Body of pancreas (tissue), 4 donors: Measurements from ENCODE around the gene ZNF433. TPM values are rescaled to one million over a fixed set of nuclear protein-coding genes. Genes with fewer than 3 reads are reported as not detected.
A peak's percentile ranks its signal among the peaks of the same experiment; 100 is the strongest.
"Not testable (repeated sequence)": the region's sequence is repeated elsewhere in the genome, so short reads cannot be mapped to it uniquely, and the experiment has no call there.

ENCODE experiments used
- ATAC-seq: fragments of 150-250 bp; one replicate; pipeline ENCODE4 v1.9.1; 2016
- DNase-seq, 4 donors: peaks; one replicate each; pipeline ENCODE4 v3.0.0-alpha.2; 2019
- H3K27ac ChIP-seq, 4 donors: fragments of 200-600 bp; sonication (generic); 1 replicate in 3 of 4; 2 replicates in 1 of 4; pipeline versions ENCODE4 v1.5.1 to v1.6.1; 2016 to 2019; ENCODE audit warnings: mild to moderate bottlenecking in 1 of 4, mixed read lengths in 1 of 4, moderate library complexity in 1 of 4
- H3K27me3 ChIP-seq, 2 donors: fragments of 200-600 bp; sonication (generic); one replicate each; pipeline ENCODE4 v1.6.0; 2016; ENCODE audit warnings: mild to moderate bottlenecking in 1 of 2
- H3K36me3 ChIP-seq, 2 donors: fragments of 200-600 bp; sonication (generic); replicated peaks in 1 of 2; 2 replicates each; pipeline ENCODE4 v1.5.1; 2016; ENCODE audit warnings: low read depth in 2 of 2; ENCODE audit not compliant: insufficient read depth in 1 of 2
- H3K4me1 ChIP-seq: fragments of 200-600 bp; sonication (generic); one replicate; pipeline ENCODE4 v1.6.0; 2016
- H3K4me3 ChIP-seq, 2 donors: fragments of 200-600 bp; sonication (generic); 1 replicate in 1 of 2; 2 replicates in 1 of 2; pipeline ENCODE4 v1.5.1; 2016 to 2019
- H3K9me3 ChIP-seq, 3 donors: fragments of 200-600 bp; sonication (generic); 1 replicate in 2 of 3; 2 replicates in 1 of 3; pipeline ENCODE4 v1.5.1; 2016
- POLR2A ChIP-seq, 3 donors: fragments of 450-650 bp; IDR thresholded peaks; one replicate each; pipeline ENCODE4 v1.6.1; 2016; ENCODE audit warnings: antibody characterized with exemption in 3 of 3, mild to moderate bottlenecking in 2 of 3
- WGBS, 2 donors: methylation state at CpG; one replicate each; pipeline ENCODE4 v1.1.5; 2017; 5-methylcytosine and 5-hydroxymethylcytosine counted together
- intact Hi-C: fragments of 100-400 bp; cut with DNase I; formaldehyde crosslinking; loops from one replicate; pipeline ENCODE4 v1.15.1; 2023
- total RNA-seq, 2 donors: library from RNA; depleted of rRNA; stranded (reverse); fragments of >200 nt; gene quantifications; one replicate each; pipeline ENCODE4 v1.1.0, GENCODE V29; 2016
- TF ChIP-seq, protein P1 (sequence below), 7 experiments: fragments of 450-650 bp in 4 of 7; fragments of 200-600 bp in 3 of 7; sonication (generic) in 3 of 7; IDR thresholded peaks; one replicate each; pipeline ENCODE4 v1.5.1; 2016 to 2019; ENCODE audit warnings: antibody characterized with exemption in 7 of 7

ZNF433 gene
- 1 to 10 TPM; 9.1 to 9.2 TPM for total RNA-seq

DNA sequence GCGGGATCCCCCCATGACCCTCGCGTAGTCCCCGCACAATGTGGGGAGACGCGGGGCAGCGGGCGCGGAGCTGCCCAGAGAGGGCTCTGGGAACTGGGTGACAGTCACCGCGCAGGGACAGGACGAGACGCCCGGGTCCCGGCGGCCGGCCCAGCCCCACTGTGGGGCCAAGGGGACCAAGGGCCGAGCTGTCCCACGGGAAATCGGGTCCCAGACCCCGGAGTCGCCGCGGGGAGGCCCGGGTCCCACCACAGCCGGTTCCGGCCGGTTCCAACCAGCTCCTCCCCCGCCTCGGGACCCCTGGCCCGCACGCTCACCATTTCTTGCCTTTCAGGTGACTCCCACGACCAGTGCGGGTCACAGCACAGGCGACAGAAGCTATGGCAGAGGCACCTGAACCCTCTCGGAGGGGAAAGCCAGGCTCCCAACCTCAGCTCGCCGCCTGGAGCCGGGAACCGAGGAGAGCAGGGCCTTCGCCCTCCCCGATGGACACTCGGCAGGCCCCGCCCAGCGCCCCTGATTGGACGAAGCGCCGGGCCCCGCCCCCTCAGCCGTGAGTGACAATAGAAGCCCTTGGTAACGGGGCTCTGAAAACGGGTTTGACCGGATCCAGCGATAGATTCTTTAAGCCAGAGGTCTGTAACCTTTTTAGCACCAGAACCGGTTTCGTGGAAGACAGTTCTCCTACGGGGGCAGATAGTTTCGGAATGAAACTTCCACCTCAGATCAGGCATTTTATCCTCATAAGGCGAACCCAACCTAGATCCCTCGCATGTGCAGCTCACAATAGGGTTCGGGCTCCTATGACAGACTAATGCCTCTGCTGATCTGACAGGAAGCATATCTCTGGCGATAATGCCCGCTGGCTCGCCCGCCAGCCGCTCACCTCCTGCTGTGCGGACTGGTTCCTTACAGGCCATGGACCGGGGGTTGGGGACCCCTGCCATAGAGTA lies at the start of gene ZNF433:
ZNF433 (minus strand) TSS at position 460 of the 953 bp plus-strand sequence; CDS start at position 320, 140 bp downstream.
- H3K27ac ChIP-seq = peak within 1 kb of the TSS; percentile 88 to 95 (median 91)
- no peaks in the 10 kb centered on the region for H3K9me3 ChIP-seq
- ATAC-seq (peak; percentile 99), DNase-seq (peak; percentile 99 to 100 (median 99))
- H3K4me1 ChIP-seq = peaks cover 28% of the 10 kb centered on the region
- H3K36me3 ChIP-seq = no peaks in the 10 kb centered on the region
- H3K27me3 ChIP-seq = no peaks in the 10 kb centered on the region
- intact Hi-C loops = no loop called here
- TF ChIP-seq POLR2A (IDR thresholded peaks at IDR 0.05) = peak; percentile 67 to 92 (median 90)
- TF ChIP-seq, protein P1, sequence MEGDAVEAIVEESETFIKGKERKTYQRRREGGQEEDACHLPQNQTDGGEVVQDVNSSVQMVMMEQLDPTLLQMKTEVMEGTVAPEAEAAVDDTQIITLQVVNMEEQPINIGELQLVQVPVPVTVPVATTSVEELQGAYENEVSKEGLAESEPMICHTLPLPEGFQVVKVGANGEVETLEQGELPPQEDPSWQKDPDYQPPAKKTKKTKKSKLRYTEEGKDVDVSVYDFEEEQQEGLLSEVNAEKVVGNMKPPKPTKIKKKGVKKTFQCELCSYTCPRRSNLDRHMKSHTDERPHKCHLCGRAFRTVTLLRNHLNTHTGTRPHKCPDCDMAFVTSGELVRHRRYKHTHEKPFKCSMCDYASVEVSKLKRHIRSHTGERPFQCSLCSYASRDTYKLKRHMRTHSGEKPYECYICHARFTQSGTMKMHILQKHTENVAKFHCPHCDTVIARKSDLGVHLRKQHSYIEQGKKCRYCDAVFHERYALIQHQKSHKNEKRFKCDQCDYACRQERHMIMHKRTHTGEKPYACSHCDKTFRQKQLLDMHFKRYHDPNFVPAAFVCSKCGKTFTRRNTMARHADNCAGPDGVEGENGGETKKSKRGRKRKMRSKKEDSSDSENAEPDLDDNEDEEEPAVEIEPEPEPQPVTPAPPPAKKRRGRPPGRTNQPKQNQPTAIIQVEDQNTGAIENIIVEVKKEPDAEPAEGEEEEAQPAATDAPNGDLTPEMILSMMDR (IDR thresholded peaks at IDR 0.05) = peak in 1 of 7 experiments; percentile 23
- peak within 1 kb of the TSS; percentile 76 to 78 for H3K4me3 ChIP-seq
- WGBS, 2 donors = 0 to 1% methylated on average over 31 to 68 of the region's 68 CpGs

DNA sequence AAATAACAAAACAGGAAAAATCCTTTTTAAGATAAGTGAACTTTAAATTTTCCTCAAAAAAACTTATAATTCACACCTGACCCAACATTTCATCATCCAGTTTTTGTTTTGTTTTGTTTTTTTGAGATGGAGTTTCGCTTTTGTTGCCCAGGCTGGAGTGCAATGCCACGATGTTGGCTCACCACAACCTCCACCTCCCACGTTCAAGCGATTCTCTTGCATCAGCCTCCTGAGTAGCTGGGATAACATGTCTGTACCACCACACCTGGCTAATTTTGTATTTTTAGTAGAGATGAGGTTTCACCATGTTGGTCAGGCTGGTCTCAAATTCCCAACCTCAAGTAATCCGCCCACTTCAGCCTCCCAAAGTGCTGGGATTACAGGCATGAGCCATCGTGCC lies 47.9 kb upstream of the ZNF433 start:
- H3K4me3 ChIP-seq, DNase-seq, H3K27me3 ChIP-seq, H3K27ac ChIP-seq, H3K4me1 ChIP-seq, ATAC-seq, intact Hi-C loops, H3K36me3 ChIP-seq: not testable (repeated sequence)
- 95 to 98% methylated on average over 6 of the region's 6 CpGs for WGBS, 2 donors
- peaks cover 0 to 25% (median 0%) of the 10 kb centered on the region in 3 donors for H3K9me3 ChIP-seq

DNA sequence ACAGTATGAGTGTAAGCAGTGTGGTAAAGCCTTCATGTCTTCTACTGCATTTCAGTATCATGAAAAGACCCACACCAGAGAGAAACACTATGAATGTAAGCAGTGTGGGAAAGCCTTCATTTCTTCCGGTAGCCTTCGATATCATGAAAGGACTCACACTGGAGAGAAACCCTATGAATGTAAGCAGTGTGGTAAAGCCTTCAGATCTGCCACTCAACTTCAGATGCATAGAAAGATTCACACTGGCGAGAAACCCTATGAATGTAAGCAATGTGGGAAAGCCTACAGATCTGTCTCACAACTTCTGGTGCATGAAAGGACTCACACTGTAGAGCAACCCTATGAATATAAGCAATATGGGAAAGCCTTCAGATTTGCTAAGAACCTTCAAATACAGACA lies 41.9 kb upstream of the ZNF433 start:
- ATAC-seq = no peak
- 87 to 95% methylated on average over 3 of the region's 3 CpGs for WGBS, 2 donors
- no peak for DNase-seq
- Histone ChIP-seq H3K4me1 (no peaks in the 10 kb centered on the region), H3K27me3 (no peaks in the 10 kb centered on the region), H3K27ac (no peak overlapping the region), H3K9me3 (peaks cover 0 to 81% (median 2%) of the 10 kb centered on the region in 3 donors), H3K36me3 (peaks cover 25 to 40% of the 10 kb centered on the region in 2 donors), H3K4me3 (no peak overlapping the region)
- intact Hi-C loops = no loop called here
- TF ChIP-seq POLR2A (IDR thresholded peaks at IDR 0.05) = no peak
- TF ChIP-seq, protein P1 (IDR thresholded peaks at IDR 0.05) = no peak

DNA sequence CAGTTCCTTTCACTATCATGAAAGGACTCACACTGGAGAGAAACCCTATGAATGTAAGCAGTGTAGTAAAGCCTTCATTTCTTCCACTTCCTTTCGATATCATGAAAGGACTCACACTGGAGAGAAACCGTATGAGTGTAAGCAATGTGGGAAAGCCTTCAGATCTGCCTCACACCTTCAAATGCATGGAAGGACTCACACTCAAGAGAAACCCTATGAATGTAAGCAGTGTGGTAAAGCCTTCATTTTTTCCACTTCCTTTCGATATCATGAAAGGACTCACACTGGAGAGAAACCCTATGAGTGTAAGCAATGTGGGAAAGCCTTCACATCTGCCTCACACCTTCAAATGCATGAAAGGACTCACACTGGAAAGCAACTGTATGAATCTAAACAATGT lies 40.9 kb upstream of the ZNF433 start:
- H3K27me3 ChIP-seq, H3K4me3 ChIP-seq, H3K27ac ChIP-seq, intact Hi-C loops, DNase-seq, ATAC-seq, H3K4me1 ChIP-seq: not testable (repeated sequence)
- WGBS, 2 donors = 94 to 98% methylated on average over 3 of the region's 3 CpGs
- peaks cover 0 to 88% (median 2%) of the 10 kb centered on the region in 3 donors for H3K9me3 ChIP-seq
- H3K36me3 ChIP-seq = peaks cover 25 to 43% of the 10 kb centered on the region in 2 donors

DNA sequence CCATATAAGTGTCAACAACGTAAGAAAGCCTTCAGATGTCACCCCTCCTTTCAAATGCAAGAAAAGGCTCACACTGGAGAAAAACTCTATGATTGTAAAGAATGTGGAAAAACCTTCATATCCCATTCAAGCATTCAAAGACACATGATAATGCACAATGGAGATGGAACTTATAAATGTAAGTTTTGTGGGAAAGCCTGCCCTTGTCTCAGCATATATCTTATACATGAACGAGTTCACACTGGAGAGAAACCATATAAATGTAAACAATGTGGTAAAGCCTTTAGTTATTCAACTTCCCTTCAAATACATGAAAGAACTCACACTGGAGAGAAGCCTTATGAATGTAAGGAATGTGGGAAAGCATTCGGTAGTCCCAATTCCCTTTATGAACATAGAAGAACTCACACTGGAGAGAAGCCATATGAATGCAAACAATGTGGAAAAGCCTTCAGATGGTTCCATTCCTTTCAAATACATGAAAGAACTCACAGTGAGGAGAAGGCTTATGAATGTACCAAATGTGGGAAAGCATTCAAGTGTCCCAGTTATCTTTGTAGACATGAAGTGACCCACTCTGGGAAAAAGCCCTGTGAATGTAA lies 40.2 kb upstream of the ZNF433 start:
- no peaks in the 10 kb centered on the region for H3K4me1 ChIP-seq
- no peak for TF ChIP-seq POLR2A (IDR thresholded peaks at IDR 0.05)
- TF ChIP-seq, protein P1 (IDR thresholded peaks at IDR 0.05) = no peak
- no peaks in the 10 kb centered on the region for H3K27me3 ChIP-seq
- no peak overlapping the region for H3K4me3 ChIP-seq
- ATAC-seq (no peak), DNase-seq (no peak)
- intact Hi-C loops = no loop called here
- 93 to 96% methylated on average over 3 of the region's 3 CpGs for WGBS, 2 donors
- H3K9me3 ChIP-seq = peaks cover 0 to 86% (median 2%) of the 10 kb centered on the region in 3 donors
- peaks cover 25 to 43% of the 10 kb centered on the region in 2 donors for H3K36me3 ChIP-seq
- no peak overlapping the region for H3K27ac ChIP-seq
